Lower leg skin (tissue), 3 donors: ENCODE results near the gene PAIP2.

Experiments
- CTCF ChIP-seq, 3 donors: fragments of 450-650 bp; IDR thresholded peaks; one replicate each; pipeline ENCODE4 v1.5.1; 2016; ENCODE audit warnings: antibody characterized with exemption in 3 of 3, mild to moderate bottlenecking in 3 of 3, moderate library complexity in 2 of 3
- POLR2A ChIP-seq, 2 donors: fragments of 450-650 bp; IDR thresholded peaks; one replicate each; pipeline ENCODE4 v1.6.1; 2016 to 2017; ENCODE audit warnings: antibody characterized with exemption in 2 of 2, mild to moderate bottlenecking in 1 of 2, moderate library complexity in 1 of 2

- TF ChIP-seq CTCF (IDR thresholded peaks at IDR 0.05), result no peak
- TF ChIP-seq POLR2A (IDR thresholded peaks at IDR 0.05), result no peak
Observed at GRCh38 chr5:139308797-139309196, 32.9 kb upstream of the PAIP2 start.
